GM12891 (cell line): ENCODE data around the gene ZNF594.
A peak's percentile ranks its signal among the peaks of the same experiment; 100 is the strongest.
"Not testable (repeated sequence)": the region's sequence is repeated elsewhere in the genome, so short reads cannot be mapped to it uniquely, and the experiment has no call there.

ENCODE experiments used
- DNase-seq: peaks from one replicate; pipeline ENCODE4 v3.0.0; 2011; ENCODE audit warnings: low spot score; ENCODE audit not compliant: insufficient read length
- FAIRE-seq: peaks from 2 replicates; lab custom pipeline; 2011; peaks lifted over from hg19 to GRCh38; lab: Jason Lieb, UNC
- PAX5 ChIP-seq: IDR thresholded peaks from 2 replicates; pipeline ENCODE4 v1.6.1; 2011; ENCODE audit warnings: low read length, moderate library complexity, mild to moderate bottlenecking; ENCODE audit not compliant: insufficient read depth, severe bottlenecking
- POLR2A ChIP-seq: IDR thresholded peaks from 2 replicates; pipeline ENCODE4 v1.6.1; 2011; ENCODE audit warnings: low read depth, low read length, control low read depth
- POLR2AphosphoS5 ChIP-seq: IDR thresholded peaks from 2 replicates; pipeline ENCODE4 v1.6.1; 2011; ENCODE audit warnings: low read depth, low read length, control low read depth
- POU2F2 ChIP-seq: IDR thresholded peaks from 2 replicates; pipeline ENCODE4 v1.6.1; 2011; ENCODE audit warnings: low read depth, mild to moderate bottlenecking, control low read depth, low read length, moderate library complexity
- SPI1 ChIP-seq: IDR thresholded peaks from 2 replicates; pipeline ENCODE4 v1.6.1; 2011; ENCODE audit warnings: low read depth, low read length, control low read depth
- TAF1 ChIP-seq: IDR thresholded peaks from 2 replicates; pipeline ENCODE4 v1.6.1; 2011; ENCODE audit warnings: low read depth, low read length, control low read depth

ZNF594 gene

GRCh38 chr17:5203178-5203907, 11.7 kb upstream of the ZNF594 start:
- FAIRE-seq (no peak), DNase-seq (no peak)
- TF ChIP-seq SPI1 (no peak), TAF1 (no peak), POLR2AphosphoS5 (no peak), PAX5 (no peak), POU2F2 (no peak), POLR2A (no peak)

- FAIRE-seq (no peak), DNase-seq (no peak)
- no peak for TF ChIP-seq POLR2A
- no peak for TF ChIP-seq SPI1
- no peak for TF ChIP-seq POU2F2
- TF ChIP-seq PAX5, result no peak
Observed at GRCh38 chr17:5201011-5201410, 9.3 kb upstream of the ZNF594 start.

- TF ChIP-seq POLR2AphosphoS5 (no peak), SPI1 (no peak), POU2F2 (no peak), POLR2A (no peak), PAX5 (no peak), TAF1 (no peak)
- DNase-seq (no peak), FAIRE-seq (no peak)
Observed at GRCh38 chr17:5200360-5200759, 8.7 kb upstream of the ZNF594 start.

- FAIRE-seq (peak; percentile 76), DNase-seq (no peak)
- TF ChIP-seq POU2F2 (no peak), POLR2A (no peak), PAX5 (no peak), POLR2AphosphoS5 (no peak), TAF1 (no peak), SPI1 (no peak)
Observed at GRCh38 chr17:5198472-5198871, 6.8 kb upstream of the ZNF594 start.

GRCh38 chr17:5194346-5194745, 2.7 kb upstream of the ZNF594 start:
- DNase-seq (no peak), FAIRE-seq (no peak)

GRCh38 chr17:5184288-5184687, 7.4 kb downstream of the ZNF594 start:
- no peak for DNase-seq
- TF ChIP-seq SPI1, result no peak
- no peak for TF ChIP-seq POU2F2
- no peak for TF ChIP-seq TAF1
- TF ChIP-seq POLR2AphosphoS5, result no peak
- no peak for TF ChIP-seq POLR2A
- TF ChIP-seq PAX5, result no peak
- no peak for FAIRE-seq

More at GRCh38 chr17:5194346-5194745, 2.7 kb upstream of the ZNF594 start:
- TF ChIP-seq SPI1, result no peak
- TF ChIP-seq PAX5, result no peak
- TF ChIP-seq POLR2AphosphoS5, result no peak
- no peak for TF ChIP-seq TAF1
- no peak for TF ChIP-seq POLR2A
- no peak for TF ChIP-seq POU2F2

- no peak for TF ChIP-seq POLR2AphosphoS5
- no peak for TF ChIP-seq SPI1
- TF ChIP-seq POLR2A, result no peak
- no peak for TF ChIP-seq POU2F2
- TF ChIP-seq PAX5, result no peak
- TF ChIP-seq TAF1, result no peak
- no peak for FAIRE-seq
- no peak for DNase-seq
Observed at GRCh38 chr17:5183410-5183793, 8.3 kb downstream of the ZNF594 start.

- FAIRE-seq, result no peak
- no peak for DNase-seq
Observed at GRCh38 chr17:5182597-5183409, 8.9 kb downstream of the ZNF594 start.

GRCh38 chr17:5181509-5182305, 10.0 kb downstream of the ZNF594 start:
- TF ChIP-seq POLR2A, result no peak
- no peak for DNase-seq
- FAIRE-seq, result no peak

More at GRCh38 chr17:5182597-5183409, 8.9 kb downstream of the ZNF594 start:
- no peak for TF ChIP-seq TAF1
- TF ChIP-seq POU2F2, result no peak
- no peak for TF ChIP-seq POLR2AphosphoS5
- no peak for TF ChIP-seq PAX5
- no peak for TF ChIP-seq SPI1
- TF ChIP-seq POLR2A, result no peak

GRCh38 chr17:5179003-5179402, 12.7 kb downstream of the ZNF594 start:
- no peak for DNase-seq
- TF ChIP-seq PAX5, result no peak
- TF ChIP-seq POU2F2, result no peak
- TF ChIP-seq POLR2A, result no peak
- TF ChIP-seq TAF1, result no peak
- no peak for TF ChIP-seq POLR2AphosphoS5
- TF ChIP-seq SPI1, result no peak
- no peak for FAIRE-seq

- not testable (repeated sequence) for FAIRE-seq, DNase-seq
Observed at GRCh38 chr17:5175027-5175426, 16.6 kb downstream of the ZNF594 start.

GRCh38 chr17:5165791-5166564, 25.7 kb downstream of the ZNF594 start:
- DNase-seq, FAIRE-seq: not testable (repeated sequence)
